ENCODE data around the gene ZNF547.
"Not testable (repeated sequence)": the region's sequence is repeated elsewhere in the genome, so short reads cannot be mapped to it uniquely, and the experiment has no call there.

ZNF547 gene

GRCh38 chr19:57362997-57363687 is at the start of gene ZNF547, which contains the start of gene TRAPPC2B:
ZNF547 (plus strand) TSS chr19:57363551; CDS start chr19:57368556, 5,005 bp downstream.
TRAPPC2B (plus strand) TSS chr19:57363551; CDS start chr19:57364834, 1,283 bp downstream.
- peak; percentile 98 for DNase-seq

GRCh38 chr19:57314146-57314545 is 49.2 kb upstream of the ZNF547 start:
- DNase-seq = no peak

GRCh38 chr19:57317503-57317902 is 45.8 kb upstream of the ZNF547 start:
- no peak for DNase-seq

- DNase-seq = no peak
Measured at GRCh38 chr19:57319869-57320179, 43.5 kb upstream of the ZNF547 start.

GRCh38 chr19:57320180-57321084 is 42.9 kb upstream of the ZNF547 start, which contains the start of gene ZNF543:
ZNF543 (plus strand) TSS chr19:57320472; CDS start chr19:57320854, 382 bp downstream.
- DNase-seq = peak; percentile 93

- no peak for DNase-seq
Measured at GRCh38 chr19:57321116-57321515, 42.2 kb upstream of the ZNF547 start.

- DNase-seq = no peak
Measured at GRCh38 chr19:57321751-57322150, 41.6 kb upstream of the ZNF547 start.

- no peak for DNase-seq
Measured at GRCh38 chr19:57324992-57325391, 38.4 kb upstream of the ZNF547 start.

- no peak for DNase-seq
Measured at GRCh38 chr19:57327993-57328392, 35.4 kb upstream of the ZNF547 start.

- no peak for DNase-seq
Measured at GRCh38 chr19:57334191-57334590, 29.2 kb upstream of the ZNF547 start.

GRCh38 chr19:57338877-57339276 is 24.5 kb upstream of the ZNF547 start:
- no peak for DNase-seq

GRCh38 chr19:57342582-57342981 is 20.8 kb upstream of the ZNF547 start:
- no peak for DNase-seq

GRCh38 chr19:57348136-57348535 is 15.2 kb upstream of the ZNF547 start:
- no peak for DNase-seq

GRCh38 chr19:57350877-57351805 is 12.2 kb upstream of the ZNF547 start, which contains the start of gene ZNF304:
ZNF304 (plus strand) TSS chr19:57351271; CDS start chr19:57351665, 394 bp downstream.
- DNase-seq = peak; percentile 87

- DNase-seq = no peak
Measured at GRCh38 chr19:57351867-57352266, 11.5 kb upstream of the ZNF547 start.

GRCh38 chr19:57355916-57356315 is 7.4 kb upstream of the ZNF547 start:
- DNase-seq = no peak

GRCh38 chr19:57357406-57357805 is 5.9 kb upstream of the ZNF547 start:
- no peak for DNase-seq

- no peak for DNase-seq
Measured at GRCh38 chr19:57359300-57359699, 4.1 kb upstream of the ZNF547 start.

GRCh38 chr19:57362419-57362818 is 932 bp upstream of the ZNF547 start:
- no peak for DNase-seq

- no peak for DNase-seq
Measured at GRCh38 chr19:57363688-57364181, 384 bp downstream of the ZNF547 start.

- DNase-seq = no peak
Measured at GRCh38 chr19:57366776-57367175, 3.4 kb downstream of the ZNF547 start.

GRCh38 chr19:57374179-57374578 is 10.8 kb downstream of the ZNF547 start:
- DNase-seq = no peak

- DNase-seq = not testable (repeated sequence)
Measured at GRCh38 chr19:57374647-57375046, 11.3 kb downstream of the ZNF547 start.

All from stimulated activated CD4-positive, alpha-beta T cell treated with anti-CD3 and anti-CD28 coated beads, Interleukin-1b, Interleukin-23, amount 100 ng/mL, for 48 hours (primary cell).